Stimulated activated CD8-positive, alpha-beta memory T cell treated with anti-CD3 and anti-CD28 coated beads, Interleukin-12 subunit alpha, Interleukin-12 subunit beta, amount 100 ng/mL, for 4 hours (primary cell): ENCODE data around the gene UBQLNL.

Experiments
- DNase-seq: peaks from one replicate; pipeline ENCODE4 v3.0.0-alpha.2; 2020; ENCODE audit warnings: low read depth

The UBQLNL gene

GRCh38 chr11:5516599-5516998 is at the start of gene UBQLNL:
Gene UBQLNL, minus strand, starts transcription at chr11:5516699. Its CDS starts 258 bp downstream, at chr11:5516441.
- DNase-seq, result no peak

- no peak for DNase-seq
Measured at GRCh38 chr11:5564259-5565019, 47.9 kb upstream of the UBQLNL start.

GRCh38 chr11:5557751-5558150 is 41.3 kb upstream of the UBQLNL start:
- no peak for DNase-seq

GRCh38 chr11:5556596-5557188 is 40.2 kb upstream of the UBQLNL start:
- no peak for DNase-seq

GRCh38 chr11:5553343-5553742 is 36.8 kb upstream of the UBQLNL start:
- DNase-seq, result no peak

- no peak for DNase-seq
Measured at GRCh38 chr11:5550440-5551095, 34.1 kb upstream of the UBQLNL start.

- no peak for DNase-seq
Measured at GRCh38 chr11:5548440-5548839, 31.9 kb upstream of the UBQLNL start, which contains the start of gene OR52H1. Gene OR52H1, minus strand, starts transcription at chr11:5548540. Its CDS starts 3,035 bp downstream, at chr11:5545505.

GRCh38 chr11:5547982-5548381 is 31.5 kb upstream of the UBQLNL start:
- DNase-seq, result no peak

GRCh38 chr11:5546457-5546856 is 30.0 kb upstream of the UBQLNL start:
- no peak for DNase-seq

GRCh38 chr11:5541427-5541826 is 24.9 kb upstream of the UBQLNL start:
- no peak for DNase-seq

- no peak for DNase-seq
Measured at GRCh38 chr11:5536482-5536881, 20.0 kb upstream of the UBQLNL start.

GRCh38 chr11:5534046-5534445 is 17.5 kb upstream of the UBQLNL start:
- no peak for DNase-seq

- no peak for DNase-seq
Measured at GRCh38 chr11:5531053-5531831, 14.7 kb upstream of the UBQLNL start.

- DNase-seq, result no peak
Measured at GRCh38 chr11:5528495-5528894, 12.0 kb upstream of the UBQLNL start.

GRCh38 chr11:5527716-5528115 is 11.2 kb upstream of the UBQLNL start:
- no peak for DNase-seq

- no peak for DNase-seq
Measured at GRCh38 chr11:5524756-5525155, 8.3 kb upstream of the UBQLNL start.

- DNase-seq, result no peak
Measured at GRCh38 chr11:5522308-5522707, 5.8 kb upstream of the UBQLNL start.

GRCh38 chr11:5521540-5521939 is 5.0 kb upstream of the UBQLNL start:
- no peak for DNase-seq

GRCh38 chr11:5514841-5515240 is 1.7 kb downstream of the UBQLNL start:
- no peak for DNase-seq

GRCh38 chr11:5509803-5510202 is 6.7 kb downstream of the UBQLNL start, which contains the start of gene UBQLN3:
Gene UBQLN3, minus strand, starts transcription at chr11:5509957. Its CDS starts 399 bp downstream, at chr11:5509558.
- DNase-seq, result no peak

GRCh38 chr11:5508605-5509004 is 7.9 kb downstream of the UBQLNL start:
- DNase-seq, result no peak

GRCh38 chr11:5507933-5508305 is 8.6 kb downstream of the UBQLNL start:
- no peak for DNase-seq
